ENCODE results near the gene S1PR3. TPM values are rescaled to one million over a fixed set of nuclear protein-coding genes. Genes with fewer than 3 reads are reported as not detected.

Gene S1PR3
- total and polyA plus RNA-seq, 2 donors (not counting 1 experiment from before 2014, with no cell fraction given): 20.5 to 23.8 TPM

DNA sequence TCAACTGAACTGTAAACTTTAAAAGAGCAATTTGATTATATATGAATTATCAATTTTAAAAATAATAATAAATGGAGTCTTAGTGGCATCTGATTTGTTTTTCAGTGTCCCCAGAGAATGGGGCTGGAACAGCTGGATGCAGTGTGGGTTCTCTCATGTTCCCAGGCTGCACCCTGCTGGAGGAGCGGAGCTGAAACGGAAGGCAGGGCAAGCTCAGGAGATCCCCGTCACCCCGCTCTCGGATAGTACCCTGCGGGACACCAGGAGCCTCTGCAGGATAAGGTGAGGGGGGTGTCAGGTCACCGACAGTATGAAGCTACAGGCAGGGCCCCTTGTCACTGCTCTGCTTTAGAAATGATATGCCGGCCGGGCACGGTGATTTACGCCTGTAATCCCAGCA lies 57.3 kb downstream of the S1PR3 start:
- no peak for DNase-seq (ENCODE audit: low read depth in 2 of 2)
- H3K36me3 ChIP-seq (ENCODE audit: control insufficient read depth, insufficient read depth, low read length): no peaks in the 10 kb centered on the region
- H3K4me3 ChIP-seq (replicated peaks in 1 of 4; ENCODE audit: control extremely low read depth in 1 of 4, insufficient read depth in 1 of 4, low read depth in 3 of 4, low read length in 4 of 4): no peak overlapping the region
- no peaks in the 10 kb centered on the region for H3K27me3 ChIP-seq (ENCODE audit: control insufficient read depth, insufficient read depth, low read length)
- no peaks in the 10 kb centered on the region for H3K79me2 ChIP-seq (ENCODE audit: control insufficient read depth, insufficient read depth, low read length)
- H3K4me1 ChIP-seq (ENCODE audit: control insufficient read depth, extremely low read depth, insufficient read depth, low read length): no peaks in the 10 kb centered on the region
- H3K27ac ChIP-seq (ENCODE audit: insufficient read depth, low read length): no peak overlapping the region
- H3K4me2 ChIP-seq (ENCODE audit: extremely low read depth, insufficient read depth, low read length): no peak overlapping the region
- H3K9me3 ChIP-seq (ENCODE audit: control insufficient read depth, insufficient read depth, low read depth, low read length): no peaks in the 10 kb centered on the region
- no peaks in the 10 kb centered on the region for H4K20me1 ChIP-seq (ENCODE audit: control insufficient read depth, extremely low read depth, insufficient read depth, low read length)
- no peak overlapping the region for H3K9ac ChIP-seq (ENCODE audit: insufficient read depth, low read length)
- no peak overlapping the region for H2AFZ ChIP-seq (ENCODE audit: low read length)
- TF ChIP-seq EZH2 (IDR thresholded peaks at IDR 0.05; ENCODE audit: low read length, missing control alignments) (no peak), CTCF (conservative IDR thresholded peaks at IDR 0.05 in 1 of 2, IDR thresholded peaks at IDR 0.05 in 1 of 2; ENCODE audit: low read depth in 1 of 2, low read length in 2 of 2) (no peak)

- TF ChIP-seq CTCF (conservative IDR thresholded peaks at IDR 0.05 in 1 of 2, IDR thresholded peaks at IDR 0.05 in 1 of 2; ENCODE audit: low read depth in 1 of 2, low read length in 2 of 2): no peak
- no peak for TF ChIP-seq EZH2 (IDR thresholded peaks at IDR 0.05; ENCODE audit: low read length, missing control alignments)
Observed at GRCh38 chr9:89049646-89050045, 58.4 kb downstream of the S1PR3 start.

GRCh38 chr9:89051421-89052025 lies 60.3 kb downstream of the S1PR3 start:
- no peak for TF ChIP-seq EZH2 (IDR thresholded peaks at IDR 0.05; ENCODE audit: low read length, missing control alignments)
- TF ChIP-seq CTCF (conservative IDR thresholded peaks at IDR 0.05 in 1 of 2, IDR thresholded peaks at IDR 0.05 in 1 of 2; ENCODE audit: low read depth in 1 of 2, low read length in 2 of 2): no peak
- Histone ChIP-seq H3K36me3 (ENCODE audit: control insufficient read depth, insufficient read depth, low read length) (no peaks in the 10 kb centered on the region), H3K9ac (ENCODE audit: insufficient read depth, low read length) (no peak overlapping the region), H3K4me1 (ENCODE audit: control insufficient read depth, extremely low read depth, insufficient read depth, low read length) (no peaks in the 10 kb centered on the region), H2AFZ (ENCODE audit: low read length) (no peak overlapping the region), H3K4me2 (ENCODE audit: extremely low read depth, insufficient read depth, low read length) (no peak overlapping the region), H3K4me3 (replicated peaks in 1 of 4; ENCODE audit: control extremely low read depth in 1 of 4, insufficient read depth in 1 of 4, low read depth in 3 of 4, low read length in 4 of 4) (no peak overlapping the region), H3K9me3 (ENCODE audit: control insufficient read depth, insufficient read depth, low read depth, low read length) (no peaks in the 10 kb centered on the region), H3K79me2 (ENCODE audit: control insufficient read depth, insufficient read depth, low read length) (no peaks in the 10 kb centered on the region), H3K27ac (ENCODE audit: insufficient read depth, low read length) (no peak overlapping the region), H4K20me1 (ENCODE audit: control insufficient read depth, extremely low read depth, insufficient read depth, low read length) (no peaks in the 10 kb centered on the region), H3K27me3 (ENCODE audit: control insufficient read depth, insufficient read depth, low read length) (no peaks in the 10 kb centered on the region)
- no peak for DNase-seq (ENCODE audit: low read depth in 2 of 2)

More at GRCh38 chr9:89049646-89050045, 58.4 kb downstream of the S1PR3 start:
- H2AFZ ChIP-seq (ENCODE audit: low read length): no peak overlapping the region
- no peak for DNase-seq (ENCODE audit: low read depth in 2 of 2)
- no peaks in the 10 kb centered on the region for H3K36me3 ChIP-seq (ENCODE audit: control insufficient read depth, insufficient read depth, low read length)
- no peaks in the 10 kb centered on the region for H3K9me3 ChIP-seq (ENCODE audit: control insufficient read depth, insufficient read depth, low read depth, low read length)
- no peaks in the 10 kb centered on the region for H3K79me2 ChIP-seq (ENCODE audit: control insufficient read depth, insufficient read depth, low read length)
- no peaks in the 10 kb centered on the region for H3K4me1 ChIP-seq (ENCODE audit: control insufficient read depth, extremely low read depth, insufficient read depth, low read length)
- H3K27me3 ChIP-seq (ENCODE audit: control insufficient read depth, insufficient read depth, low read length): no peaks in the 10 kb centered on the region
- no peak overlapping the region for H3K9ac ChIP-seq (ENCODE audit: insufficient read depth, low read length)
- no peaks in the 10 kb centered on the region for H4K20me1 ChIP-seq (ENCODE audit: control insufficient read depth, extremely low read depth, insufficient read depth, low read length)
- H3K4me2 ChIP-seq (ENCODE audit: extremely low read depth, insufficient read depth, low read length): no peak overlapping the region
- H3K4me3 ChIP-seq (replicated peaks in 1 of 4; ENCODE audit: control extremely low read depth in 1 of 4, insufficient read depth in 1 of 4, low read depth in 3 of 4, low read length in 4 of 4): no peak overlapping the region
- H3K27ac ChIP-seq (ENCODE audit: insufficient read depth, low read length): no peak overlapping the region
